Heart right ventricle (tissue), 16 donors: ENCODE results near the gene MOB3C. TPM values are rescaled to one million over a fixed set of nuclear protein-coding genes. Genes with fewer than 3 reads are reported as not detected.
"Not testable (repeated sequence)": the region's sequence is repeated elsewhere in the genome, so short reads cannot be mapped to it uniquely, and the experiment has no call there.

Experiments used
- ATAC-seq, 8 donors: fragments of 200-7000 bp; cut with Tn5 transposase; one replicate each; pipeline ENCODE4 v1.9.1; 2020; ENCODE audit warnings: mild to moderate bottlenecking in 8 of 8, moderate library complexity in 8 of 8, moderate number of reproducible peaks in 1 of 8
- DNase-seq, 2 donors: peaks; one replicate each; pipeline ENCODE4 v3.0.0-alpha.2; 2020
- H3K27ac ChIP-seq, 10 donors: fragments of 200-600 bp; sonication (generic) in 2 of 10; one replicate each; pipeline versions ENCODE4 v1.5.0 to v1.8.0; 2020 to 2022; ENCODE audit warnings: mild to moderate bottlenecking in 3 of 10
- H3K27me3 ChIP-seq, 7 donors: fragments of 200-600 bp; one replicate each; pipeline ENCODE4 v1.8.0; 2021 to 2022; ENCODE audit warnings: mild to moderate bottlenecking in 2 of 7
- H3K36me3 ChIP-seq, 9 donors: fragments of 200-600 bp; sonication (generic) in 1 of 9; one replicate each; pipeline versions ENCODE4 v1.5.0 to v1.8.0; 2020 to 2022; ENCODE audit warnings: mild to moderate bottlenecking in 2 of 9
- H3K4me1 ChIP-seq, 9 donors: fragments of 200-600 bp; sonication (generic) in 1 of 9; one replicate each; pipeline versions ENCODE4 v1.5.0 to v1.8.0; 2020 to 2022; ENCODE audit warnings: mild to moderate bottlenecking in 4 of 9
- H3K4me3 ChIP-seq, 10 donors: fragments of 200-600 bp; sonication (generic) in 2 of 10; one replicate each; pipeline versions ENCODE4 v1.5.0 to v1.8.0; 2020 to 2022; ENCODE audit warnings: mild to moderate bottlenecking in 7 of 10, moderate library complexity in 2 of 10
- H3K9me3 ChIP-seq, 11 donors: fragments of 200-600 bp in 10 of 11; sonication (generic) in 2 of 11; one replicate each; pipeline versions ENCODE4 v1.5.0 to v1.8.0; 2013 to 2022; ENCODE audit warnings: mild to moderate bottlenecking in 2 of 11, control low read depth in 1 of 11, moderate library complexity in 1 of 11
- WGBS, 2 donors: extraction: QIAGEN DNeasy Blood & Tissue Kit; methylation state at CpG; one replicate each; pipeline ENCODE4 v1.1.7; 2013; ENCODE audit warnings: inconsistent platforms in 1 of 2; 5-methylcytosine and 5-hydroxymethylcytosine counted together
- intact Hi-C, 10 donors: fragments of 100-400 bp; cut with DNase I; formaldehyde crosslinking; loops; one replicate each; pipeline versions ENCODE4 v1.11.1 to v1.14.2; 2022
- long read RNA-seq, 3 donors: library from polyadenylated mRNA; unstranded; transcript quantifications; one replicate each; pipeline ENCODE4 v2.0.0, GENCODE V29; 2020 to 2021
- polyA plus RNA-seq, 2 donors: library from polyadenylated mRNA; stranded (reverse); fragments of 200-250 nt; gene quantifications; one replicate each; pipeline ENCODE4 v1.2.3, GENCODE V29; 2013
- total RNA-seq, 10 donors: library from RNA; stranded (reverse); fragmentation: NEBNext Ultra II Directional in 3 of 10; extraction: Animal tissue kit (Norgen Biotek cat#: 25700) in 3 of 10; gene quantifications; one replicate each; pipeline versions ENCODE4 v1.2.1 to v1.2.4, GENCODE V29; 2021 to 2023
- TF ChIP-seq, protein P1 (sequence below), 9 donors: fragments of 200-600 bp; sonication (generic) in 2 of 9; IDR thresholded peaks; one replicate each; pipeline versions ENCODE4 v1.5.0 to v1.8.0; 2021 to 2022; ENCODE audit warnings: antibody characterized with exemption in 9 of 9, mild to moderate bottlenecking in 5 of 9, moderate library complexity in 1 of 9
- donor health status: Arrhythmogenic right ventricular cardiomyopathy.
- donor health status: ischemic (EF 13 %, LVEDD 7.1; RV severe dilation, severe dysfunction).
- donor health status: healthy with polysubstance abuse.
- donor health status: DM: no; HTN: yes; CAD: no.
- donor health status: DM: no; HTN: no; CAD: no.
- donor health status: ischemic (EF 25% LVEDD 6.9; RV normal size, moderate dysfunction).
- donor health status: ischemic (EF 25% LVEDD 5.7; RV mildly dilated, moderate dysfunction).
- donor health status: healthy.
- donor health status: DM: yes; HTN: yes; CAD: no.
- donor health status: Ischemic cardiomyopathy.
- donor health status: ischemic (EF 35%, LVEDD 5.7; RV mildly dilated, moderate dysfunction).
- donor health status: nonischemic (EF 11% LVEDD 7.7; RV severe dilation, severe dysfunction).
- donor health status: DM: yes; HTN: yes; CAD: no.
- donor health status: PGD.
- donor health status: ischemic (EF 29% LVEDD 5.4; RV normal size, mild dysfunction).
- donor health status: nonischemic (EF 23%, LVEDD 6.1; RV moderate dilation, normal function).

MOB3C gene
- total RNA-seq (10 to 100 TPM in 6 of 10 donors, 1 to 10 TPM in 4; 8.6 to 16.9 (median 12.2) TPM), polyA plus RNA-seq (1 to 10 TPM; 7.9 to 9.6 TPM)
- long read RNA-seq, donor 1, full-length matches to known transcripts, result 8 of 10 reads
- long read RNA-seq, donor 1, partial matches to known transcripts, result 0 of 10 reads
- long read RNA-seq, donor 1, other reads (novel, unspliced or antisense), result 2 of 10 reads
- long read RNA-seq, donor 2, full-length matches to known transcripts, result 13 of 18 reads
- long read RNA-seq, donor 2, partial matches to known transcripts, result 0 of 18 reads
- long read RNA-seq, donor 2, other reads (novel, unspliced or antisense), result 5 of 18 reads
- long read RNA-seq, donor 3, full-length matches to known transcripts, result 35 of 38 reads
- long read RNA-seq, donor 3, partial matches to known transcripts, result 0 of 38 reads
- long read RNA-seq, donor 3, other reads (novel, unspliced or antisense), result 3 of 38 reads

DNA sequence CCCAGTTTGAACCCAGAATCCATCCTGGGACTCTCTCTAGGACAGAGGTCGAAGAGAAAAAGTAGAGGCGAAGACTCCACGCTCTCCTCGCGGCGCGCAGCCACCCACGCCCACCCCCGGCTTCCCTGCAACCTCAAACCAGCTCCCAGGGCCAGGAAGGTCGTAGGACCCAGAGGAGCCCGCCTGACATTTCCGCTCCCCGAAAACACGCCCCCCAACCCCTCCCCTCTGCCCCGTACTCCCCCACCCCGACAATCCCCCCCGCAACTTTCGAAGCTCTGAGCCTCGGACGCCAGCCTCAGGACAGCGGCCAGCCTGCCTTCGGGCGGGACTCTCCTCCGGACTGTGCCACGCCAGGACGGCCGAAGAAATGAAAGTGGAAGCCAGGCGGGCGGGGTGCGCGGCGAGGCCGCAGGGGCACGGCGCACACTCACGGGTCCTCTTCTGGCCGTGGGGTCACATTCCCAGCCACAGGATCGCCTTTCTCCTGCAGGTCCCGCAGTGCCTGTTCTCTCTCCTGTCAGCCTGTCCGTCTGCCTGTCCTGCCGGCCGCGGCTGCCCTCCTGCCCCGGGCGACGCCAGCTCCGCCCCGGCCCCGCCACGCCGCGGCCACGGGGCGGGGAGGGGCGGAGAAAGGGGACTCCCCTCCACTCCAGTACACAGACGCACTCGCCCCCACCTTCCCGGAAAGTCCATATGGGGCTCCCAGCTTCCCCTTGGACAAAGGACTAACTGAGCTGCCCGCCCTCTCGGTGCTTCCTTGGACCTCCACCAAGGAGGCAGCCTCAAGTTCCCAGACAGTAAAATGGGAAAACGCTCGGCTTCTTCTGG is at the start of gene MOB3C:
Gene MOB3C, minus strand, starts transcription at position 535 of the 831 bp plus-strand sequence. CDS start 3,490 bp downstream, outside the sequence.
- Histone ChIP-seq H3K9me3 (no peaks in the 10 kb centered on the region), H3K36me3 (peaks cover 0 to 17% (median 0%) of the 10 kb centered on the region in 9 donors), H3K4me3 (peak within 1 kb of the TSS; percentile 43 to 95 (median 84)), H3K4me1 (peaks cover 25 to 54% (median 51%) of the 10 kb centered on the region in 9 donors), H3K27ac (peak within 1 kb of the TSS; percentile 56 to 98 (median 92)), H3K27me3 (no peaks in the 10 kb centered on the region)
- ATAC-seq, result peak; percentile 89 to 93 (median 92)
- peak; percentile 88 to 94 for DNase-seq
- intact Hi-C loops, result loop anchor here in 4 of 10 donors (5.0 to 10.0 kb wide), 3 partner anchors 48 to 101 kb away; partner anchors contain the start of genes ATPAF1 (in 3 of the 4) and EFCAB14 (in 2 of the 4)
- TF ChIP-seq, protein P1, sequence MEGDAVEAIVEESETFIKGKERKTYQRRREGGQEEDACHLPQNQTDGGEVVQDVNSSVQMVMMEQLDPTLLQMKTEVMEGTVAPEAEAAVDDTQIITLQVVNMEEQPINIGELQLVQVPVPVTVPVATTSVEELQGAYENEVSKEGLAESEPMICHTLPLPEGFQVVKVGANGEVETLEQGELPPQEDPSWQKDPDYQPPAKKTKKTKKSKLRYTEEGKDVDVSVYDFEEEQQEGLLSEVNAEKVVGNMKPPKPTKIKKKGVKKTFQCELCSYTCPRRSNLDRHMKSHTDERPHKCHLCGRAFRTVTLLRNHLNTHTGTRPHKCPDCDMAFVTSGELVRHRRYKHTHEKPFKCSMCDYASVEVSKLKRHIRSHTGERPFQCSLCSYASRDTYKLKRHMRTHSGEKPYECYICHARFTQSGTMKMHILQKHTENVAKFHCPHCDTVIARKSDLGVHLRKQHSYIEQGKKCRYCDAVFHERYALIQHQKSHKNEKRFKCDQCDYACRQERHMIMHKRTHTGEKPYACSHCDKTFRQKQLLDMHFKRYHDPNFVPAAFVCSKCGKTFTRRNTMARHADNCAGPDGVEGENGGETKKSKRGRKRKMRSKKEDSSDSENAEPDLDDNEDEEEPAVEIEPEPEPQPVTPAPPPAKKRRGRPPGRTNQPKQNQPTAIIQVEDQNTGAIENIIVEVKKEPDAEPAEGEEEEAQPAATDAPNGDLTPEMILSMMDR (IDR thresholded peaks at IDR 0.05), result no peak
- WGBS, 2 donors, result 0 to 1% methylated on average over 58 to 62 of the region's 62 CpGs

DNA sequence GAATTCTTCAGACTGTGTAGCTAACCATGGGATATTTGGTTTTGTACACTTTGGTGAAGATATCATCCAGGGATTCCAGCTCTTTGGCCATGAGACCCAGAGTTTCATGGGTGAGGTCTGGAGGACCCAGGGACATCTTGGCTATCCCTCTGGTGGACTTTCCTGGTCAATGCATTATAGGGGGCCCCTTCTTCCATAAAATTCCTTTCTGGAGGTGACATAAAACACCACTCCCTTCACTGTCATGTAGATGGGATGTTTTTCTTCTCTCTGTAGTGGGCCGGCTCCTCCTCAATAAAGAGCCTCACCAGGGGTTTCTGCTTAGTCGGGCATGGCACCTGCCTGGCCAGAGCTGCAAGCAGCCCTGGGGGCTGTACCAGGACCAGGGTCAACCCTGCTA is 49.4 kb upstream of the MOB3C start:
- no peak for DNase-seq
- intact Hi-C loops, result loop anchor here in 5 of 10 donors (2.0 to 10.0 kb wide), 4 partner anchors 25 to 54 kb away; partner anchors contain the start of gene MOB3C (in 3 of the 5)
- no peak for ATAC-seq
- no peak overlapping the region for H3K27ac ChIP-seq
- TF ChIP-seq, protein P1 (IDR thresholded peaks at IDR 0.05), result no peak
- WGBS, 2 donors, result 57 to 83% methylated on average over 2 of the region's 2 CpGs
- peaks cover 4 to 32% (median 22%) of the 10 kb centered on the region in 9 donors for H3K4me1 ChIP-seq
- H3K9me3 ChIP-seq, result no peaks in the 10 kb centered on the region
- H3K4me3 ChIP-seq, result no peak overlapping the region
- no peaks in the 10 kb centered on the region for H3K27me3 ChIP-seq
- peaks cover 0 to 53% (median 21%) of the 10 kb centered on the region in 9 donors for H3K36me3 ChIP-seq

DNA sequence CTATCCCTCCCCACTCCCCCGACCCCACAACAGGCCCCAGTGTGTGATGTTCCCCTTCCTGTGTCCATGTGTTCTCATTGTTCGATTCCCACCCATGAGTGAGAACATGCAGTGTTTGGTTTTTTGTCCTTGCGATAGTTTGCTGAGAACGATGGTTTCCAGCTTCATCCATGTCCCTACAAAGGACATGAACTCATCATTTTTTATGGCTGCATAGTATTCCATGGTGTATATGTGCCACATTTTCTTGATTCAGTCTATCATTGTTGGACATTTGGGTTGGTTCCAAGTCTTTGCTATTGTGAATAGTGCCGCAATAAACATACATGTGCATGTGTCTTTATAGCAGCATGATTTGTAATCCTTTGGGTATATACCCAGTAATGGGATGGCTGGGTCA is 46.3 kb upstream of the MOB3C start:
- WGBS, 2 donors, result 98 to 100% methylated on average over 4 of the region's 5 CpGs
- not testable (repeated sequence) for H3K9me3 ChIP-seq, DNase-seq, H3K27ac ChIP-seq, ATAC-seq, H3K4me3 ChIP-seq, H3K27me3 ChIP-seq
- Histone ChIP-seq H3K4me1 (peaks cover 4 to 32% (median 19%) of the 10 kb centered on the region in 9 donors), H3K36me3 (peaks cover 0 to 81% (median 21%) of the 10 kb centered on the region in 9 donors)
- intact Hi-C loops, result loop anchor here in 2 of 10 donors (10.0 kb wide), 1 partner anchor 48 kb away; the partner anchor contains the start of gene MOB3C (in 2 of the 2)

DNA sequence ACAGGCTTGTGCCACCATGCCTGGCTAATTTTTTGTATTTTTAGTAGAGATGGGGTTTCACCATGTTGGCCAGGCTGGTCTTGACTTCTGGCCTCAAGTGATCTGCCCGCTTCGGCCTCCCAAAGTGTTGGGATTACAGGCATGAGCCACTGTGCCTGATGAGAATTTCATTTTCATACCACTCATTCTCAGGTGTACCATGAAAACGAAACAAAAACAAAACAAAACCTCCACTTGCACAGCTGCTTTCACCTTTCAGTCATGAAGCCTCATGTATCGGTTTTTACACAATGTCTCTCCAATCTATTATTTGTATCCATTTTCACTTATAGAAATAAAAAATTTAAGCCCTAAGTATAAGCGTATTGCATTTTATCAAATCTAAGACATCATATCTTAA is 43.5 kb upstream of the MOB3C start:
- ATAC-seq, DNase-seq, H3K4me3 ChIP-seq, H3K27ac ChIP-seq, H3K9me3 ChIP-seq, H3K27me3 ChIP-seq: not testable (repeated sequence)
- peaks cover 0 to 25% (median 5%) of the 10 kb centered on the region in 9 donors for H3K4me1 ChIP-seq
- intact Hi-C loops, result loop anchor here in 2 of 10 donors (10.0 kb wide), 1 partner anchor 45 kb away; the partner anchor contains the start of gene MOB3C (in 2 of the 2)
- 96 to 97% methylated on average over 5 of the region's 5 CpGs for WGBS, 2 donors
- H3K36me3 ChIP-seq, result peaks cover 0 to 98% (median 29%) of the 10 kb centered on the region in 9 donors
